Activated T-cell treated with anti-CD3 and anti-CD28 coated beads for 1 hour (primary cell): ENCODE data around the gene ABCC9.

ENCODE experiments used
- DNase-seq: peaks from one replicate; pipeline ENCODE4 v3.0.0-alpha.2; 2020; ENCODE audit warnings: low read depth

ABCC9 gene

GRCh38 chr12:21877293-21877982, 63.8 kb downstream of the ABCC9 start:
- no peak for DNase-seq

- no peak for DNase-seq
These were observed 75.4 kb downstream of the ABCC9 start for GRCh38 chr12:21865846-21866245.

GRCh38 chr12:21860534-21860933, 80.7 kb downstream of the ABCC9 start:
- no peak for DNase-seq

GRCh38 chr12:21860128-21860527, 81.1 kb downstream of the ABCC9 start:
- DNase-seq = no peak

- no peak for DNase-seq
These were observed 89.0 kb downstream of the ABCC9 start for GRCh38 chr12:21852251-21852650.

GRCh38 chr12:21851151-21851550, 90.1 kb downstream of the ABCC9 start:
- DNase-seq = no peak

- no peak for DNase-seq
These were observed 90.8 kb downstream of the ABCC9 start for GRCh38 chr12:21850419-21850818.

- DNase-seq = no peak
These were observed 91.3 kb downstream of the ABCC9 start for GRCh38 chr12:21849878-21850277.

GRCh38 chr12:21848192-21848591, 93.0 kb downstream of the ABCC9 start:
- DNase-seq = no peak

- DNase-seq = no peak
These were observed 97.4 kb downstream of the ABCC9 start for GRCh38 chr12:21843795-21844194.

GRCh38 chr12:21839776-21840175, 101.5 kb downstream of the ABCC9 start:
- no peak for DNase-seq

GRCh38 chr12:21837847-21838246, 103.4 kb downstream of the ABCC9 start:
- DNase-seq = no peak

GRCh38 chr12:21831791-21832344, 109.4 kb downstream of the ABCC9 start:
- DNase-seq = no peak

GRCh38 chr12:21828779-21829178, 112.4 kb downstream of the ABCC9 start:
- DNase-seq = no peak

- DNase-seq = no peak
These were observed 113.0 kb downstream of the ABCC9 start for GRCh38 chr12:21828136-21828775.

GRCh38 chr12:21827083-21827482, 114.1 kb downstream of the ABCC9 start:
- no peak for DNase-seq

- no peak for DNase-seq
These were observed 114.7 kb downstream of the ABCC9 start for GRCh38 chr12:21826618-21826910.

- DNase-seq = no peak
These were observed 115.2 kb downstream of the ABCC9 start for GRCh38 chr12:21825886-21826617.

- no peak for DNase-seq
These were observed 117.6 kb downstream of the ABCC9 start for GRCh38 chr12:21823581-21823980.

GRCh38 chr12:21819678-21820077, 121.5 kb downstream of the ABCC9 start:
- no peak for DNase-seq

GRCh38 chr12:21819236-21819635, 122.0 kb downstream of the ABCC9 start:
- no peak for DNase-seq

- no peak for DNase-seq
These were observed 122.6 kb downstream of the ABCC9 start for GRCh38 chr12:21818627-21819026.
